ENCODE results near the gene EIF3J. TPM values are rescaled to one million over a fixed set of nuclear protein-coding genes. Genes with fewer than 3 reads are reported as not detected.
"Not testable (repeated sequence)": the region's sequence is repeated elsewhere in the genome, so short reads cannot be mapped to it uniquely, and the experiment has no call there.

The EIF3J gene
- total and polyA plus RNA-seq, 10 donors: 23.9 to 65.0 (median 45.6) TPM

- H3K36me3 ChIP-seq: peaks cover 3 to 95% (median 85%) of the 10 kb centered on the region in 6 donors
- intact Hi-C loops (cut with DNase I; ENCODE audit: low total_unique reads): no loop called here
- no peaks in the 10 kb centered on the region for H3K9me3 ChIP-seq
- peaks cover 0 to 22% (median 10%) of the 10 kb centered on the region in 6 donors for H3K4me1 ChIP-seq
- TF ChIP-seq POLR2AphosphoS5 (IDR thresholded peaks at IDR 0.05): peak in 1 of 3 donors; percentile 8
- no peak for TF ChIP-seq POLR2A (IDR thresholded peaks at IDR 0.05)
- no peak for TF ChIP-seq CTCF (IDR thresholded peaks at IDR 0.05 in 8 of 11, conservative IDR thresholded peaks at IDR 0.05 in 3 of 11)
- H3K4me3 ChIP-seq: no peak overlapping the region
- H3K27ac ChIP-seq: no peak overlapping the region
- 61 to 89% (median 84%) methylated on average over 4 of the region's 4 CpGs for WGBS, 5 donors
- no peak for DNase-seq
- H3K27me3 ChIP-seq (replicated peaks in 1 of 7): no peaks in the 10 kb centered on the region
These were observed 18.2 kb downstream of the EIF3J start for GRCh38 chr15:44554934-44555723.

- H3K4me3 ChIP-seq; H3K27me3 ChIP-seq (replicated peaks in 1 of 7); DNase-seq; H3K9me3 ChIP-seq; H3K4me1 ChIP-seq; intact Hi-C loops (cut with DNase I; ENCODE audit: low total_unique reads): not testable (repeated sequence)
- peaks cover 13 to 100% (median 96%) of the 10 kb centered on the region in 6 donors for H3K36me3 ChIP-seq
- peak overlapping the region in 1 of 8 donors; percentile 6 for H3K27ac ChIP-seq
These were observed 24.0 kb downstream of the EIF3J start for GRCh38 chr15:44560926-44561325.

GRCh38 chr15:44565387-44566154, 28.6 kb downstream of the EIF3J start:
- no peak overlapping the region for H3K4me3 ChIP-seq
- H3K36me3 ChIP-seq: peaks cover 13 to 100% (median 98%) of the 10 kb centered on the region in 6 donors
- no peaks in the 10 kb centered on the region for H3K27me3 ChIP-seq (replicated peaks in 1 of 7)
- no peak for DNase-seq
- H3K9me3 ChIP-seq: peaks cover 0 to 10% (median 6%) of the 10 kb centered on the region in 8 donors
- TF ChIP-seq POLR2AphosphoS5 (IDR thresholded peaks at IDR 0.05): no peak
- no peak for TF ChIP-seq CTCF (IDR thresholded peaks at IDR 0.05 in 8 of 11, conservative IDR thresholded peaks at IDR 0.05 in 3 of 11)
- TF ChIP-seq POLR2A (IDR thresholded peaks at IDR 0.05): no peak
- no peaks in the 10 kb centered on the region for H3K4me1 ChIP-seq
- H3K27ac ChIP-seq: no peak overlapping the region
- intact Hi-C loops (cut with DNase I; ENCODE audit: low total_unique reads): no loop called here
- WGBS, 5 donors: 89 to 97% (median 93%) methylated on average over 8 of the region's 8 CpGs

- no peaks in the 10 kb centered on the region for H3K4me1 ChIP-seq
- intact Hi-C loops (cut with DNase I; ENCODE audit: low total_unique reads): no loop called here
- TF ChIP-seq POLR2AphosphoS5 (IDR thresholded peaks at IDR 0.05) (no peak), CTCF (IDR thresholded peaks at IDR 0.05 in 8 of 11, conservative IDR thresholded peaks at IDR 0.05 in 3 of 11) (no peak), POLR2A (IDR thresholded peaks at IDR 0.05) (no peak)
- no peaks in the 10 kb centered on the region for H3K27me3 ChIP-seq (replicated peaks in 1 of 7)
- H3K27ac ChIP-seq: no peak overlapping the region
- no peak overlapping the region for H3K4me3 ChIP-seq
- WGBS, 5 donors: 89 to 94% (median 92%) methylated on average over 4 of the region's 4 CpGs
- peaks cover 13 to 100% (median 98%) of the 10 kb centered on the region in 6 donors for H3K36me3 ChIP-seq
- DNase-seq: no peak
- peaks cover 0 to 10% (median 6%) of the 10 kb centered on the region in 8 donors for H3K9me3 ChIP-seq
These were observed 29.2 kb downstream of the EIF3J start for GRCh38 chr15:44566155-44566540.
